H1 (cell line): Measurements from ENCODE around the gene SCCPDH. TPM values are rescaled to one million over a fixed set of nuclear protein-coding genes. Genes with fewer than 3 reads are reported as not detected.

Experiments
- CTCF ChIA-PET: fragments of 300-600 bp; sonication (Branson Sonifier 250); formaldehyde crosslinking; loops from one replicate; lab custom pipeline; 2021; ENCODE audit not compliant: partially characterized antibody; lab: Charles Lee
- POLR2A ChIA-PET: fragments of 300-600 bp; sonication (Branson Sonifier 250); formaldehyde crosslinking; loops from one replicate; lab custom pipeline; 2021; ENCODE audit warnings: inconsistent platforms; ENCODE audit not compliant: partially characterized antibody; lab: Charles Lee
- DNase-seq, 2 experiments: peaks; one replicate each; pipeline versions ENCODE4 v3.0.0 to v3.0.0-alpha.2; 2010 to 2022; ENCODE audit warnings: low spot score in 2 of 2, low read depth in 1 of 2, mixed read lengths in 1 of 2
- FAIRE-seq: peaks from 2 replicates; lab custom pipeline; 2011; peaks lifted over from hg19 to GRCh38; lab: Jason Lieb, UNC
- H2AFZ ChIP-seq: 2 replicates; pipeline ENCODE4 v1.8.1; 2012; ENCODE audit warnings: low read length, inconsistent platforms
- H2AK5ac ChIP-seq: 2 replicates; pipeline ENCODE4 v1.6.1; 2013; ENCODE audit warnings: low read depth, low read length
- H2BK120ac ChIP-seq: replicated peaks from 2 replicates; pipeline ENCODE3; 2013; ENCODE audit warnings: low read depth, low read length, inconsistent platforms
- H2BK12ac ChIP-seq: 2 replicates; pipeline ENCODE4 v1.6.1; 2013; ENCODE audit warnings: low read depth, low read length
- H2BK15ac ChIP-seq: 2 replicates; pipeline ENCODE4 v1.6.1; 2013; ENCODE audit warnings: low read length
- H2BK20ac ChIP-seq: 2 replicates; pipeline ENCODE4 v1.6.1; 2013; ENCODE audit warnings: low read length
- H2BK5ac ChIP-seq: 2 replicates; pipeline ENCODE4 v1.6.1; 2013; ENCODE audit warnings: low read depth, low read length
- H3K14ac ChIP-seq: 2 replicates; pipeline ENCODE4 v1.6.1; 2013; ENCODE audit warnings: inconsistent platforms; ENCODE audit not compliant: insufficient read length
- H3K18ac ChIP-seq: 2 replicates; pipeline ENCODE4 v1.6.1; 2013; ENCODE audit warnings: low read length; ENCODE audit errors: extremely low read depth
- H3K23ac ChIP-seq: 2 replicates; pipeline ENCODE4 v1.6.1; 2013; ENCODE audit warnings: inconsistent platforms; ENCODE audit not compliant: insufficient read length
- H3K23me2 ChIP-seq: 2 replicates; pipeline ENCODE4 v1.6.1; 2013; ENCODE audit warnings: low read depth, low read length
- H3K27ac ChIP-seq: 2 replicates; pipeline ENCODE4 v1.6.1; 2011; ENCODE audit warnings: low read depth, low read length, inconsistent platforms
- H3K27me3 ChIP-seq, 4 experiments: replicated peaks in 1 of 4; 1 replicate in 1 of 4; 2 replicates in 3 of 4; pipeline versions ENCODE4 v1.6.1 to v1.8.1; 2011 to 2013; ENCODE audit warnings: low read length in 3 of 4, mild to moderate bottlenecking in 3 of 4, inconsistent platforms in 2 of 4, mixed read lengths in 2 of 4, moderate library complexity in 1 of 4; ENCODE audit not compliant: control insufficient read depth in 3 of 4, insufficient read depth in 3 of 4; ENCODE audit errors: extremely low read depth in 1 of 4
- H3K36me3 ChIP-seq, 4 experiments: 2 replicates each; pipeline versions ENCODE4 v1.6.1 to v1.8.1; 2011 to 2013; ENCODE audit warnings: mild to moderate bottlenecking in 4 of 4, low read length in 3 of 4, moderate library complexity in 2 of 4, control low read depth in 1 of 4, inconsistent platforms in 1 of 4; ENCODE audit not compliant: insufficient read depth in 4 of 4, control insufficient read depth in 2 of 4
- H3K4ac ChIP-seq: replicated peaks from 2 replicates; pipeline ENCODE3; 2013; ENCODE audit warnings: low read length, low read depth, mixed read lengths, inconsistent platforms; ENCODE audit not compliant: insufficient read length
- H3K4me1 ChIP-seq, 4 experiments: replicated peaks in 1 of 4; 1 replicate in 1 of 4; 2 replicates in 3 of 4; pipeline versions ENCODE4 v1.6.1 to v1.8.1; 2011 to 2013; ENCODE audit warnings: low read length in 3 of 4, inconsistent platforms in 2 of 4, mixed read lengths in 1 of 4; ENCODE audit not compliant: insufficient read depth in 4 of 4, control insufficient read depth in 3 of 4
- H3K4me2 ChIP-seq, 2 experiments: 2 replicates each; pipeline versions ENCODE4 v1.6.1 to v1.8.1; 2011 to 2013; ENCODE audit warnings: low read depth in 2 of 2, low read length in 2 of 2, control low read depth in 1 of 2, inconsistent platforms in 1 of 2, mild to moderate bottlenecking in 1 of 2; ENCODE audit not compliant: insufficient read depth in 1 of 2
- H3K4me3 ChIP-seq, 4 experiments: fragments of 200-600, 300-600 bp in 1 of 4; sonication (generic), shearing (Covaris generic), sonication (Bioruptor Twin) in 1 of 4; 2 replicates each; pipeline versions ENCODE4 v1.5.1 to v1.8.1; 2011 to 2016; ENCODE audit warnings: low read length in 4 of 4, low read depth in 3 of 4, control low read depth in 2 of 4, inconsistent platforms in 2 of 4, mild to moderate bottlenecking in 2 of 4, mixed read lengths in 1 of 4, moderate library complexity in 1 of 4; ENCODE audit not compliant: insufficient read depth in 2 of 4; ENCODE audit errors: extremely low read depth in 1 of 4
- H3K56ac ChIP-seq: replicated peaks from 2 replicates; pipeline ENCODE3; 2013; ENCODE audit warnings: low read depth, mild to moderate bottlenecking, mixed read lengths, low read length, inconsistent platforms; ENCODE audit not compliant: insufficient read length
- H3K79me1 ChIP-seq: 2 replicates; pipeline ENCODE4 v1.6.1; 2013; ENCODE audit warnings: low read depth, low read length, control low read depth
- H3K79me2 ChIP-seq, 2 experiments: 2 replicates each; pipeline versions ENCODE4 v1.6.1 to v1.8.1; 2012 to 2013; ENCODE audit warnings: low read length in 2 of 2, mild to moderate bottlenecking in 2 of 2, inconsistent platforms in 1 of 2; ENCODE audit not compliant: insufficient read depth in 2 of 2, control insufficient read depth in 1 of 2
- H3K9ac ChIP-seq, 4 experiments: replicated peaks in 1 of 4; 1 replicate in 1 of 4; 2 replicates in 3 of 4; pipeline versions ENCODE4 v1.6.1 to v1.8.1; 2011 to 2013; ENCODE audit warnings: low read depth in 3 of 4, low read length in 3 of 4, control low read depth in 2 of 4, mild to moderate bottlenecking in 2 of 4, moderate library complexity in 2 of 4, inconsistent platforms in 1 of 4; ENCODE audit errors: extremely low read depth in 1 of 4
- H3K9me3 ChIP-seq, 2 experiments: 2 replicates each; pipeline versions ENCODE4 v1.6.1 to v1.8.1; 2012 to 2013; ENCODE audit warnings: mild to moderate bottlenecking in 2 of 2, moderate library complexity in 2 of 2, control low read depth in 1 of 2, inconsistent platforms in 1 of 2, low read depth in 1 of 2, low read length in 1 of 2, mixed read lengths in 1 of 2; ENCODE audit not compliant: insufficient read depth in 2 of 2
- H4K20me1 ChIP-seq, 2 experiments: replicated peaks in 1 of 2; 2 replicates each; pipeline versions ENCODE3 to v1.8.1; 2011 to 2013; ENCODE audit warnings: inconsistent platforms in 2 of 2, low read length in 2 of 2, mild to moderate bottlenecking in 1 of 2; ENCODE audit not compliant: insufficient read depth in 2 of 2, control insufficient read depth in 1 of 2
- H4K5ac ChIP-seq: 2 replicates; pipeline ENCODE4 v1.6.1; 2013; ENCODE audit warnings: low read length, low read depth, mixed read lengths, inconsistent platforms; ENCODE audit not compliant: insufficient read length
- H4K8ac ChIP-seq: 2 replicates; pipeline ENCODE4 v1.8.0; 2013; ENCODE audit warnings: mild to moderate bottlenecking, moderate library complexity, low read length, inconsistent platforms; ENCODE audit not compliant: insufficient read depth; ENCODE audit errors: extremely low read depth
- H4K91ac ChIP-seq: replicated peaks from 2 replicates; pipeline ENCODE3; 2013; ENCODE audit warnings: low read length, mixed read lengths, inconsistent platforms; ENCODE audit not compliant: insufficient read length
- CBX8 ChIP-seq: fragments of 300-800, 300-1000 bp; sonication (generic); IDR thresholded peaks from 2 replicates; pipeline ENCODE4 v1.7.1; 2016; ENCODE audit warnings: low read depth, low read length, borderline replicate concordance
- CREB1 ChIP-seq: IDR thresholded peaks from 2 replicates; pipeline ENCODE4 v1.6.1; 2012; ENCODE audit warnings: inconsistent platforms
- KDM1A ChIP-seq: fragments of 200-600, 300-600 bp; sonication (generic); IDR thresholded peaks from 2 replicates; pipeline ENCODE4 v1.7.1; 2016; ENCODE audit warnings: mild to moderate bottlenecking, low read length, borderline replicate concordance
- WGBS, 2 experiments: shearing (Covaris generic) in 1 of 2; methylation state at CpG; one replicate each; pipeline versions ENCODE4 v1.1.6 to v1.1.7; 2013 to 2015; ENCODE audit warnings: low lambda C conversion rate in 2 of 2, mixed read lengths in 2 of 2, inconsistent platforms in 1 of 2, low coverage in 1 of 2, missing lambda C conversion rate in 1 of 2; ENCODE audit not compliant: insufficient replicate concordance in 2 of 2, insufficient coverage in 1 of 2, insufficient read length in 1 of 2; ENCODE audit errors: extremely low coverage in 1 of 2, missing lambda C conversion rate in 1 of 2; 5-methylcytosine and 5-hydroxymethylcytosine counted together
- polyA plus RNA-seq, 7 experiments: library from polyadenylated mRNA; depleted of rRNA in 3 of 7; stranded (reverse) in 5 of 7; unstranded in 2 of 7; fragments of >200 nt in 5 of 7; fragments of 200-250 nt in 2 of 7; gene quantifications; 1 replicate in 5 of 7; 2 replicates in 1 of 7; 4 replicates in 1 of 7; pipeline versions ENCODE4 v1.2.1 to v1.2.3, GENCODE V29; 2011 to 2013; ENCODE audit warnings: missing spikeins in 2 of 7, mixed read lengths in 2 of 7
- total RNA-seq: library from RNA; stranded (reverse); fragmentation: NEBNext Ultra II Directional; extraction: Animal tissue kit (Norgen Biotek cat#: 25700); gene quantifications from 2 replicates; pipeline ENCODE4 v1.2.1, GENCODE V29; 2021

SCCPDH gene
- total and polyA plus RNA-seq, 2 of the 8 experiments (the other 6 are each of a cell fraction or from before 2014, with no cell fraction given) = 9.5 to 17.0 TPM

- Histone ChIP-seq H3K23ac (no peak overlapping the region), H3K4me2 (no peak overlapping the region), H3K9ac (no peak overlapping the region), H4K8ac (no peak overlapping the region), H3K79me1 (no peaks in the 10 kb centered on the region), H2BK120ac (no peak overlapping the region), H3K4ac (no peak overlapping the region), H2AFZ (no peak overlapping the region), H3K9me3 (no peaks in the 10 kb centered on the region), H3K27ac (no peak overlapping the region), H4K5ac (no peak overlapping the region), H3K4me1 (peaks cover 0 to 3% (median 0%) of the 10 kb centered on the region in 4 experiments; a peak in 1 of 7 replicates), H2BK5ac (no peak overlapping the region; the same call in 1 of the 2 replicates), H2BK20ac (no peak overlapping the region), H3K56ac (no peak overlapping the region), H2BK12ac (no peak overlapping the region), H3K14ac (no peak overlapping the region), H3K18ac (no peak overlapping the region), H3K36me3 (no peaks in the 10 kb centered on the region), H2AK5ac (no peak overlapping the region), H3K79me2 (no peaks in the 10 kb centered on the region), H4K91ac (peak overlapping the region; percentile 64), H3K27me3 (no peaks in the 10 kb centered on the region), H3K4me3 (no peak overlapping the region), H4K20me1 (no peaks in the 10 kb centered on the region), H2BK15ac (no peak overlapping the region), H3K23me2 (no peaks in the 10 kb centered on the region)
- FAIRE-seq (no peak), DNase-seq (no peak)
- 86% methylated on average over 16 of the region's 16 CpGs; no CpG with 5 or more reads in 1 of the 2 experiments for WGBS, 2 experiments
- CTCF ChIA-PET = interaction anchor here (0.7 kb wide), 1 partner anchor 568 kb away, joined by 4 read pairs; no protein-coding TSS in a partner anchor
- POLR2A ChIA-PET = interaction anchor here (0.7 to 1.0 kb wide), 2 partner anchors 16 kb away, joined by 3 read pairs; no protein-coding TSS in a partner anchor
- TF ChIP-seq CBX8 = no peak
- no peak for TF ChIP-seq CREB1
- TF ChIP-seq KDM1A = no peak
Observed at GRCh38 chr1:246782120-246782900, 58.1 kb downstream of the SCCPDH start.
